ENCODE data around the gene CLRN3. TPM values are rescaled to one million over a fixed set of nuclear protein-coding genes. Genes with fewer than 3 reads are reported as not detected.

Gene CLRN3
- total RNA-seq, 2 experiments from 2014 or later, result not detected

Other genes starting within 250 kb of the CLRN3 start
- not detected for gene FOXI2, start 155.8 kb downstream of the CLRN3 start, total RNA-seq
- 10 to 100 TPM; 33.3 to 38.3 TPM for gene PTPRE, start 14.2 kb upstream of the CLRN3 start, total RNA-seq
- gene MKI67, start 233.5 kb upstream of the CLRN3 start, total RNA-seq, result 100 to 1,000 TPM; 129 to 135 TPM

Data from activated CD8-positive, alpha-beta memory T cell treated with anti-CD3 and anti-CD28 coated beads for 36 hours (primary cell).